ENCODE results near the gene TCF7.
A peak's percentile ranks its signal among the peaks of the same experiment; 100 is the strongest.

The TCF7 gene

DNA sequence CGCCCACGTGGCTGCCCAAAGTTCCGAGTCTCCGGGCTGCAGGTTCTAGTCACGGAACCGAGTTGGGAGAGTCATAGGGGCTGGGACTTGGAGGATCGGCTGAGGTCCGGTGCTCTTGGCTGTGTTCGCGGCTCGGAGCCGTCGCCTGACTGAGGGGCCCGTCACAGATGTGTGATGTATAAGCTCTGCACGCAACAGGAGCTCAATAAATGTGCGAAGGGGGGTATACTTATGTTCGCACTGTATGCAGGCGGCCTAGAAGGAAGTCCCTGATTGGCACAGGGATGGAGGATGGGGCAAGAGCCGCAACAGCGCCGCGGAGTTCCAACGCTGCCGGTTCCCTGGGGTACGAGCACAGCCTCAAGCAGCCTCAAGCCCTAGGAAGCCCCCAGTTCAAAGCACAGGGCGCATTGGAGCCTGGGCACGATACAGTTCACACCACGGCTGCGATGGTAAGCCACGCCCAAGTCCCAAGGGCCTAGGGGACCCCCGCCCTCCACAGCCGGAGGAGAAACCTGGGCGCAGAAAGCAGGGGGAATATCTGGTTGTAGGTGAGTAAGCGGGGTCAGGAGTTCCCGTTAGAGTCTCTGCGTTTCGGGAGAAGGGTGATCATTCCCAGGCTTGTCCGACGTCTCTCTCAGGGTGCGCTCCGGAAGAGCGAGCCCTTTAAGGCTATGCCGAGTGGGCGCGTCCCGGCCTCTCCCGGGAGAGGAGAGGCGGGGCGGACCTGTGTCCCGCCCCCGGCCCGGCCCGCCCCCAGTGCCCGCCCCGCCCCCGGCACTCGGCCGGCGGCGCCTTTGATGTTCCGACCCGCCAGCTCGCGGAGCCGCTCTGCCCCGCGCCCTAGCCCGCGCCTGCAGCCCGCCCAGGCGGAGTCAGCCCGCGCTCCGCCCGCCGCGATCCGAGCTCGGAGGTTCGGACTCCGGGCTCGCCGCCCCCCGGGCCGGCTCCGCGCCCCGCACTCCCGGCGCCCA lies at the start of gene TCF7:
TCF7 (plus strand) TSS at position 780 of the 974 bp plus-strand sequence. CDS start 226 bp downstream, outside the sequence.
- peak; percentile 48 for DNase-seq

DNA sequence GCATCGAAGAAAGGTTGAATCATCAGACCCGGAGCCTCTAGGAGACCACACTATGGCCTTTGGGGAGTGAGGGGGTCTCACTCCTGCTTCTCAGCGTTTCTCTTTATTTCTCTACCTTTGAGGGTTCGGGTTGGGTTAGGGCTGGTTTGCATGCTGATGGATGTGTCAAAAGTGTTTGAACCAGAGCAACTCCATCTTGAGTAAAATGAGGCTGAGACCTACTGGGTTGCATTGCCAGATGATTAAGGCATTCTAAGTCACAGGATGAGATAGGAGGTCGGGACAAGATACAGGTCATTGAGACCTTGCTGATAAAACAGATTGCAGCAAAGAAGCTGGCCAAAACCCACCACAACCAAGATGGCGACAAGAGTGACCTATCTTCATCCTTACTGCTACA lies 44.9 kb upstream of the TCF7 start:
- DNase-seq = no peak

DNA sequence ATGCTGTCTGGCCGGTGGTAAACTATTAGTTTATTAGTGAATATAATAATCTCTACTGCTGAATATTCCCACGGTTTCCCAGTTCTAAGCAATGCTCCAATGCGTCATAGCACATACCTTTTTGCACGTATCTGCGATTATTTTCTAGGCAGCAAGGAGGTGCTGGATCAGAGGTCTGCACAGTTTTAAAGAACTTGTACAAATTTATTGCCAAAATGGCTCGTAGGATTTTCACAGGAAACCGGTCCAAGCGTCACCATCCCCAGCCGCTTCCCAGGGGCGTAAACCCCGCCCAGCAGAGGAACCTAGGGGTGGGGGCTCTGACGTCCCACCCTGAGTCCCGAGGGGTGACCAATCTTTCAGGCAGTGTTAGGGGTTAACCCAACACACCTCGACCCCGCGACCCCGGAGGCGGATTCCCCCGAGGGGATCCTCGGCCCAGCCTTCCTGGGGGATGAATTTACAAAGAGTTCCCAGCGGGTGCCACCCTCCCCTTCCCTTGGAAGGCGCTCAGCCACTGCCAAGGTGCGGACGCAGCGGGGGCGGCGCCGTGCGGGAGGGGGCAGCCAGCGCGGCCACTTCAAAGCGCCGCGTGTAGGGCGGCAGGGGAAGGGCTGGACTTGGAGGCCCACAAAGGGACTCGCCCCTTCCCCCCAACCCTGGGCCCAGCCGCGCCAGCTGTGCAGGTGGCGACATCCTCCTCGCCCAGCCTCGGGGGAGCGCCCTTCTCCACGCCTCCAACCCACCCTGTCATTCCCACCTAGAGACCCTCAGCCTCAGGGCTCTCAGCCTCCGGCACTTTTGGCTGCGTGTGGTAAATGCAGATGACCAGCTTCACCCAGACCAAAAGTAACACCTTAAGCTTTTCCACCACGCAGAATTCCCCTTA lies 43.5 kb upstream of the TCF7 start:
- no peak for DNase-seq

DNA sequence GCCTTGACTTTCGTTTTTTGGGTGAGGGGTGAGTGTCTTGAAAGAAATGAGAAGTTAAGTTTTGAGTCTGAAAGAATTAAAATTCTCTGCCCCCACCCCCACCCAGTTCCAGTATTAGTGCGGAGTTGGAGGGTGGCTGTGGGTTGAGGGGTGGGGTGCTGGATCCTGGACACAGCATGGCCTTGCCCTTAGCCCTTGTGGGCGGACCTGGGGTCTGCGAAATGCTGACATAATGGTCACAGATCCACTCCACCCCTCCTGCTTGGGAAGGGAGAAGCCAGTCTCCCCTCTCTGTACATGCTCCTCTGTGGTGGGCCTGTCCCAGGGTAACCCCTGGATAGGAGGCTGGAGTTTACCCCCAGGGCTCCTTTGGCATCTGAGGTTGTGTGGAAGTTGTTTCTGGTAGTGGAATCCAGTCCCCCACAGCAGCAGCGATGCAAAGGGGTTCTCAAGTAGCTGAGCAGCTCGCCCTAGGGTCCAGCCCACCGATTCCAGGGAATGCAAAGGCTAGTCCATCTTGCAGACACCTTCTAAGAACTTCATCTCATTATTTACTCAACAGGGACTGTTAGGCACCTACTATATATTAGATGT lies 42.8 kb upstream of the TCF7 start:
- DNase-seq = no peak

DNA sequence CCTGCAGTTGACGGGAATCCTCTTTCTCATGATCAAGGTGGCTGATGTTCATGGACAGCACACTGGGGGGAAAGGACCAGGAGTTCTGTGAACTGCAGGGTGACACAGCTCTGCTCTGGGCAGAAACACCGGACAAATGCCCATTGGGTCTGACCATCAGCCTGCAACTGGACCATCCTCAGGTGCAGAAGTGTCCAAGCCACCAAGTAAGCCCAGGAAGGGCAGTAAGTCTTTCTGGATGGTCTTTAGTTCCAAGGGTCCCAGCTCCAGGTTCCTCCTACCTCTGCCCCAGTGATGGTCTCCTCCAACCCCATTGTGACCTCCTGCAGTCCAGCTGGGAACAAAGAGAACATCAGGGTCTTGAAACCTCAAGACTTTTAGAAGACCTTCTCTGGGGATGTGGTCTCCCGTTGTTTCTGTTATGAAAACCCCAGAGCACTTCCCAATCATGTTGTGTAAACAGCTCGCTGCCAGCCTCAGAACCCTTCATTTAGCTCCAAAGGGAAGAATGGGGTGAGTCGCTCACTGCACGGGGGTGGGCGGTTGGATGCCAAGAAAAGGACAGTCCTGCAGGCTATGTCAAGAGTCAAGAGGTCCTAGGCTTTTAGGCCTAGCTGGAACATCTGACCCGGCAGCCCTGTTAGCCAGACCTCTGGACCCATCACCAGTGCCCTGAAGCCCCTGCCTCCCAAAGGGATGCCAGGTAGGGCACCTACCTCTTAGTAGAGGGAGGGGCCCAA lies 41.8 kb upstream of the TCF7 start:
- DNase-seq = no peak

DNA sequence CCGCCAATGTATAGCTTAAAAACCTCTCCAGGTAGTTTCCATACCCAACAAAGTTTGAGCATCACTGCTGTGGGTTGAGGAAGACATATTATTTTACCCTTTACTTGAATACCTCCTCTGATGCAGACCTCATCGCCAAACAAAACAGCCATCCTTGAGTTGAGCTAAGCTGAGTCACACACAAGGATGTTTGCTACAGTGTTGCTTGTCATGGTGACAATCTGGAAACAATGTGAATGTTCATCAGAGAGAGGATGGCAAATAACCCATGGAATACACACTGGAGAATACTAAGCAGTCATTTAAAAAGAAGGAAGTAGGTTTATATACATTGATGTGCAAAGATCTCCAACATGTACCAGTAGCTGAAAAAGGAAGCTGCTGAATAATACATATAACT lies 41.1 kb upstream of the TCF7 start:
- no peak for DNase-seq

DNA sequence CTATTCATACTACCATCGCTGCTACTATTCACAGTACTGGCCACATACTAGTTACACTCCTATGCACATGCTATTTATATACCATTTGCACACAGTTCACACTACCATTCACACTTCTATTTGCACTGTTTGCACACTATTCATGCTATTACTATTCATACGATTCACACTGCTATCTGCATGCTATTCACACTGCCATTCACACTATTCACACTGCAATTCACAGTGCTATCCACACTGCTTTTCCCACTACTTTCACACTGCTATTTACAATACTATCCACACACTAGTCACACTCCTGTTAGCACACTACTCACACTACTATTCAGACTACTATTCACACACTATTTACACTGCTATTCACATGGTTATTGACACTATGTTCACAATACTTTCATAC lies 39.4 kb upstream of the TCF7 start:
- DNase-seq = no peak

DNA sequence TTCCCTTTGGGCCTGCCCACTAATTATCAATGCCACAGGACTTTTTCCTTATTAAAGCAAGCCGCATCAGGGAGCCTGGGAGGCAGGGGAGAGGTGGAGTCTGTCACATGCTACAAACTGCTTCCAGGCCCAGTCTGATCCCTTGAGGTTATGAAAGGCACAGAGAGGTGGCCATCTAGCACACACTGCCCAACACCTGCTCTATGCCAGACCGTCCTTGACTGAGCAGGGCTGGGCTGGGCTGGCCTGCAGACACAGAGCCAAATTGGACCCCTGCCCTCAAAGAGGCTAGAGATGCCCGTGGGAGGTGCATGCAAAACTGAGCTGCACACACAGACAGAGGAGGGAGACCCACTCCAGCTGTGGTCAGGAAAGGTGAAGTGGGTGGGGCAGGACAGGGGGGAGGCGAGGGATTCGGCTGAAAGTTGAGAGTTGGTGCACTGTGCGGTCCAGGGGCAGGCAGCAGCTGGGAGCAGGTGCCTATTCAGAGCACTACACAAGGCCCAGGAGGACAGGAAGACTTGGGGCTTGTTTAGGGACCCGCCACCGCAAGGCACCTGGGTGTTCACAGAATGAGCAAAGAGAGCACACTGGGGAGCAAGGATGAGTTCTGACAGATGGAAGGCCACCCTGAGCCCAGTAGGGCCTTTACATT lies 36.4 kb upstream of the TCF7 start:
- no peak for DNase-seq

DNA sequence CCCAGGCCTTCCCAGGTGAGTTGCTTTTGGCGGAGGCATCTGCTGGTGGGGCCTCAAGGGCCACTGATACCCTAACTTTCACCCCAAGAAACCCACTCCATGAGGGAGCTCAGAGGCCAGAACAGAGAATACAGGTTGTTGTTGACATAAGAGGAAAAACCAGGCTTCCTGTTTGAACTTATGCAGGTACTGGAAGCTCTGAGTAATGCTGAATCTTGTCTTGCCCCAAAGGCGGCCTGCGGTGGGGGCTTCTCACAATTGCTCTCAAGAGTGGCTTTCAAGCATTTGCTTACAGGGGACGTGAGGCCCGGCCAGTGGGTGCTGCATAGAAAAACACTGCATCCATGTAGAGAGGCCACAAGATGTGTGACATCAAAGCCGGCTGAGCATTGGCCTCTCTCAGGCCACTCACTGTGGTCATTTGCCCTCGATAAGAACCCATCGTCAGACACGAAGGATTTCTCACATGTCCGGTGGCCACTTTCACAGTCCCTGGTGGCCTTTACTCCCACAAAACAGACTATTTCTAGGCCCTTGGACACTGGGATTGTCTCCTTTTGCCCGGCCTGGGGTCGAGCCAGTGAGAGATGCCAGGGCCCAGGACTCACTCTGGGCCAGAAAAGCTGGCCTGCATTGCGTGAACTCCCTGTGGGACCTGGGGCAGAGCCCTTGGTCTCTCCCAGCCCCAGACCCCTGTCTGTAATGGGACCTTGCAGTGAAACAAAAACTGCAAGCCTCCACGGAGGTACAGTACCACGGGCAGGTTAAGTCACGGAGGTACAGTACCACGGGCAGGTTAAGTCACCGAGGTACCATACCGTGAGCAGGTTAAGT lies 34.5 kb upstream of the TCF7 start:
- no peak for DNase-seq

DNA sequence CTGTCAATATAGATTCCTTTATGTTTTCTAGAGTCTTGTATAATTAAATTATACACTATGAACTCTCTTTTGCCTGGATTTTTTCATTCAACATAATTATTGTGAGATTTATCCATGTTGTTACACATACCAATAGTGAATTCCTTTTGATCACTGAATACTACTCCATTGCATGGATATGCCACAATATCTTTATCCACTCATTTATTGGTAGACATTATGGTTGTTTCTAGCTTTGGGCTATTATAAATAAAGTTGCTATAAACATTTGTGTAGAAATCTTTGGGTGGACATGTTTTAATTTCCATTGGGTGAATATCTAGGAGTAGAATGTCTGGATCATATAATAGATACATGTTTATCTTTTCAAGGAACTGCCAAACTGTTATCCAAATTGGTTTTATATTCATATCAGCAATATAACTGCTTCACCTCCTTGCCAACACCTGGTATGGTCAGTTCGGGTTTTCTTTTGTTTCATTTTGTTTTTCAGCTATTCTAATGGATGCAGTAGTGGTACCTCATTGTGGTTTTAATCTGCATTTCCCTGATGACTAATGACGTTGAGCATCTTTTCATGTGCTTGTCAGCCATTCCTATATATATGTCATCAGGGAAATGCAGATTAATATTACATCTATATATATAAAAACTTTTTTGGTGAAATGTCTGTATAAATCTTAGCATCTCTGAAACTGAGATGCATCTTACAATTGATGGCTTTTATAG lies 32.1 kb upstream of the TCF7 start:
- DNase-seq = no peak

DNA sequence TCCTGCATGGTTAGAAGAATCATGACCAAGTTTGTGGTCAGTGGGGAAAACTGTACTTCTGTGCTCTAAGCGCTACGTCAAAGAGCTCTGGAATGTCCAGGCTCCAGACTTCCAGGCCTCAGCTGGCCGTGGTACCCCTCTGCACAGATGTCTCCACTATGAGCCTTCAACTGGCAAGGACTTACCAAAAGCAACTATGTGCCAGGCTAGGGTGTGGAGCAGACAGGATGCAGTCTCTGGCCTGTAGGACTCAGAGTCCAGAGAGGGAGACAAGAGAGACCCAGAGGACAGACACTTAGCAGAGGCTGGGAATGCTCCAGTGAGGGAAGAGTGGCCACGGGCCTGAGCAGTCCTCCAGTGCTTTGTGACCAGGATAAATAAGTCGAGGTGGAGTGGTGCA lies 31.0 kb upstream of the TCF7 start:
- no peak for DNase-seq

DNA sequence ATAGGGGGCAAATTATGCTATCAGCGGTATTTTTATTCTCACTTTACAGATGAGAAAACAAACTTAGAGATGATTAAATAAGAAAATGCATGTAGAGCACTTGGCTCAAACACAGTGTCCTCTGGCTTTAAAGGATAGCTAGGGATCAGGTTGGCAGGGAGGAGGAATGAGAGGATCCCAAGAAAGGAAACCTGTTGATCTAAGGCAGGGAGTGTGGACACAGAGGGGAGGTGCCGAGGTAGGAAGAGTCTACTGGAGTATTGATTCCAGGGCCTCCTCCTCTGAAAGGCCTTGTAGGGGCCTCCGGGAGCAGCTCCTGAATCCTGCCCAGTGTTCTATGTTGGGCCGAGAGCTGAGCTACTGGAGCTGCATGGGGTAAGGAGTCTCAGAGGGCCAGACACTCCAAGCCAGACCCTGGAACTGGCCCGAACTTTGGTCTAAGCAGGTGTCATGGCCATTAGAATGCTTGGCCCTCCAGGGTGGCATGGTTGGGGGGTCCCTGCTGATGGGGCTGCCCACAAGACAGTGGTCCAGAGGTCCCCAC lies 30.4 kb upstream of the TCF7 start:
- no peak for DNase-seq

DNA sequence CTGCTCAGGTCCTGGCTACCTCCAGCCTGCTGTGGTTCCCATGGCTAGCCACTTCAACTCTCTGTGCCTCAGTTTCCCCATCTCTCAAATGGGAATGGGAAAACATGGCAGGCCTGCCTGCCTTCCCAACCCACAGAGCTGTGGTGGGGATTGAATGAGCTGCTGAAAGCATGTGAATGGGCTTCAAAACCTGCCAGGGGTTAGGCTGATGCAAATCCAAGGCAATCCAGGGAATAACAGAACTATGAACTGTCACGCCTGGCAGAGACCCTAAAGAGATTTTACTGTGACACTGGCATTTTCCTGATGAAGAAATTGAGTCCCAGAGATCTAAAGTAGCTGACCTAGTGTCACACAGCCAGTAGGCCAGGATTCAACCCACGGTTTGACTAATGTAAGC lies 29.9 kb upstream of the TCF7 start:
- DNase-seq = no peak

DNA sequence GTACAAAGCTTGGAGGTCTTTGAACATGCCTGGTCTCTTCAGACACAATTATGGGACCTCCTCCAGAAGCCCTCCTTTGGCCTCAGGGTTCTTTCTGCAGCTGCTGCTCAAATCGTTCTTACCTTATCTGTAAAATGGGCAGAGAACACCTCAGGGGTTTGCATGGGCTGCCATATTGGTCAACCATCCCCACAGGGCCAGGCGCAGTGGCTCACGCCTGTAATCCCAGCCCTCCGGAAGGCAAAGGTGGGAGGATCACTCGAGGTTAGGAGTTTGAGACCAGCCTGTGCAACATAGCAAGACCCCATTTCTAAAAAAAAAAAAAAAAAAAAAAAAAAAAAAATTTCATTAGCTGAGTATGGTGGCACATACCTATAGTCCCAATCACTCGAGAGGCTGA lies 29.1 kb upstream of the TCF7 start:
- no peak for DNase-seq

DNA sequence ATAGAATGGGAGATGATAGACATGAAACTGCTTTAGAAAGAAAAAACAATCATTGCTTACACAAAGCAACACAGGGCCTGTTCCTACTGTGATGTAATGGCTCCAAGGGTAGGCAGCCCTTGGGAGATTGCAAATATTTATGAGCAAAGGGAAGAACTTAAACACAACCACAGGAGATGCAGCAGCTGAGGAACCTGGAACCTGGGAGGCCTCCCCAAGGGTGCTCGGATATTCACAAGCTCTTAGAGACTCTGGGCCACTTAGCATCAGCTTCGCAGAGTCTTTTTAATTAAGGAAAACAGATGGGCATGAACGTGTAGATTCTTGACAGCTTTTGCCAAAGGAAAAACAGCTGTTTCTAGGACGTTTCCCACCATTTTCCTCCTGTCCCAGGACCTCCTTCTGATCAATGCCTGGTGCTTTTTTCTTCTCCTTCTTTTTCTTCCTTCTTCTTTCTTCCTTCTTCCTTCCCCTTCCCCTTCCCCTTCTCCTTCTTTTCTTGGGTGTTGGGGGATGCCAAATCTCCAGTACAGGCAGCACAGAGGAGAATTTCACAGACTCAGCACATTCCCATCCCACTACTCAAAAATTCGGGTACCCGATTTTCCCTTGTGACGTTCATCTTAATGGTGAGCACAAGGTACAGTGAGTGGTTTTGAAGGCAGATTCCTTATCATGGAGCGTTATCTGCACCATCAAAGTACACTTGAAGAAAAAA lies 28.1 kb upstream of the TCF7 start:
- DNase-seq = peak; percentile 18

DNA sequence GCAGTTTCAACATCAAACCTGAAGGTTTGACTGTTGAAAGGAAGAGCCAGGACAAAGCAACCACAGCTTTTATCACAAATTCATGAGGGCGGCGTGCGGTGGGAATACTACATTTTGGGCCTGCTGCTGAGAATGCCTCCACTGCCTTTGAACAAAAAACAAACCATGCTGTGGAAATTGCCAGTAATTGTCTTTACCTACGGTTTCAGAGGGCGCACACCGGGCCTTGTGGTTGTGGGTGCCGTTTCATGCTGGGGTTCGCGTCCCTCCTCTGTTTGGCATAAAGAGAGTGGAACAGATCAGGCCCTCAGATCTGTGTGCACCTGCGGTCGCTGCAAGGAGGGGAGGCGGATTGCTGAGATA lies 27.6 kb upstream of the TCF7 start:
- no peak for DNase-seq

DNA sequence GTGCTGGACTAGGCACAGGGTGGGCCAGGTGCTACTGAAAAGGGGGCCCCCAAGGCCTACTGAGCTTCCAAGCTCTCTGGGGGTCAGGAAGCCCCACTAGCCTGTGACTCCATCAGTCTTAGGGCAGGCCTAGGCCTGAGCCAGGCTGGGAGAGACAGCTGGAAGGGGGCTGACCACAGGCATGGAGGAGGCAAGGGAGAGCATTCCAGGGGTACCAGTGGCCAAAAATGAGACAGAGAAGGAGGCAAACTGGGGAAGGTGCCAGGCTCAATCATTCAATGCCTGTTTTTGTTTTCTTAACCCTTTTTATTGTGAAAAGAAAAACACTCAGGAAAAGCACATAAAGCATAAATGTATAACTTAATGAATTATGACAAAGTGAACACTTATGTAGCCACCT lies 26.2 kb upstream of the TCF7 start:
- DNase-seq = no peak

DNA sequence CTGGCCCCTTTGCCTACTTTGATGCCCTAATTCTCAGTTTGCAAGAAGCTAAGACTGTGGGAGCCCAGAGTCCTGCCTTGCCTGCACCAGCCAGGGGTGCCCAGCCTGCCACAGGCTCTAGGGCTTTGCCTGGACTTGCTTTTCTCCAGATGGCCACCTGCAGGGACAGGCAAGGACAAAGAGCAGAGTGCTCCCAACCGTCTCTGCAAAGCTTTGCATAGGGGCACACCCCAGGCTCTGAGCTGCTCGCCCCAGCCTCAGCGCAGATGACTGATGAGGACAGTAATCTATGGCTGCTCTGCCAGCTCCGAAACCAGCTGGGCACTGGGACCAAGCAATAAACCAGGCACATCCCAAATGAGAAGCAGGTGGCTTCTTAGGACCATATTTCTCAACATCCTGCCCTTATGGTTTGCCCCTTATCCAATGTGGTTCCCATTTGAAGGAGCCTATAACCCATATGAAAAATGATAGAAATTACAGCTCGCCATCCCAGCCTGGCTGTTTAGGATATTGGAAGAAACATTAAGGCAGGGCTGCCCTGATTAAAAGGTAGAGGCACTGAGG lies 25.4 kb upstream of the TCF7 start:
- DNase-seq = no peak

DNA sequence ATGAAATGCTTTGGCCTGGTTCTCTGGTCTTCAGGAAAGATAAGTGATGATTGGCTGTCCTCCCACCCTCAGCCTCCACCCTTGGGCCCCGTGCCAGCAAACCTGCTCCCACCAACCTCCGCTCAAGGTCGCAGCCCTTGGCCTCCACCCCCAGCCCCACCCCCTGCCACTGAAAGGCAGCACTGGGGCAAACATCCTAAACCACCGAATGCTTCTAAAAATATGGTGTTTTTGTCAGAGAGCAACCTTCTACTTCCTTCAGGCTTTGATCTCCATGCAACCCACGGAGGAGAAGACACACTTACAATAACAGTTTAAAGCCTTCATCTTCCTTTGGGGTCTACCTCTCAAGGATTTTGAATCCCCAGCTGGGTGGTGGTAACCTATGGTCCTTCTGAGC lies 24.0 kb upstream of the TCF7 start:
- no peak for DNase-seq
